ENCODE measurements around the gene HIRA.

The HIRA gene

GRCh38 chr22:19354201-19354600, 77.3 kb downstream of the HIRA start:
- Histone ChIP-seq H3K27me3 (ENCODE audit: insufficient read depth, low read length) (no peaks in the 10 kb centered on the region), H3K36me3 (ENCODE audit: insufficient read depth, low read depth, low read length) (peaks cover 100% of the 10 kb centered on the region)

DNA sequence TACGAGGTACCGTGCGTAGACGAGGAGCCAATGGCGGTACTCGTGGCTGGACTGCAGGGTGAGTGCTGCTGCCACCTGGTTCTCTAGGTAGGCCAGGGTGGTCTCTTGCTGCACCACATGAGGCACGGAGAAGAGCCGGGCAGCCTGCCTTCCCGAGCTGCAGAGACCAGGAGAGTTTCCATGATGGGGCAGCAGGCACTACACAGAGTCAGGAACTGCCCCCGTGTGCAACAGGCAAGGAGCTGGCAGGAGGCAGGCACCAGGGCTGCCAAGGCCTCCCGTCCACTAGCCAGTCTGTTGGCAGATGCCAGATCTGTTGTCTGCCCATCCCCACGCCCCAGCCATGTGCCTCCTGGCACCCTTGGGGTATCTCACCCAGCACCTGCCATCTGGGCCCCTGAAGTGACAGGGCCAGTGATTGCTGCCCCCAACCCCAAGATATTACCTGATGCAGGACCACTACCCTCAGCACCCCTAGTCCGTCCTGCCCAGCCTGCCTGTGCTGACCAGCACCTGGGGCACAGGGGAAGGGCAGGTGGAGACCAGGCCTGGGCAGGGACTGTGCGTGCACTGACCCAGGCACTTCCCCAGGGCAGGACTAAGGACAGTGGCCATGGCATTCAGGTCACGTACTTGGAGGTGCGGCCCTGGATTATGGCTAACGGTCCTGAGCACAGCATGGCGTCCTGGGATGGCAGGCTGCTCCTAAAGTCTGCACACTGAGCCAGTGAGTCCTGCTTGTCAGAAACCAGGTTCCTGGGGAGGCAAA, 78.0 kb downstream of the HIRA start:
- Histone ChIP-seq H3K4me3 (ENCODE audit: low read length) (no peak overlapping the region), H3K27ac (ENCODE audit: low read length) (no peak overlapping the region), H3K27me3 (ENCODE audit: insufficient read depth, low read length) (no peaks in the 10 kb centered on the region), H3K9me3 (ENCODE audit: insufficient read depth, low read depth, low read length) (no peaks in the 10 kb centered on the region), H3K9ac (ENCODE audit: low read depth, low read length) (no peak overlapping the region), H3K36me3 (ENCODE audit: insufficient read depth, low read depth, low read length) (peaks cover 96% of the 10 kb centered on the region), H3K4me1 (ENCODE audit: insufficient read depth, low read length) (no peaks in the 10 kb centered on the region)

More at GRCh38 chr22:19354201-19354600, 77.3 kb downstream of the HIRA start:
- Histone ChIP-seq H3K4me1 (ENCODE audit: insufficient read depth, low read length) (no peaks in the 10 kb centered on the region), H3K27ac (ENCODE audit: low read length) (no peak overlapping the region), H3K9me3 (ENCODE audit: insufficient read depth, low read depth, low read length) (no peaks in the 10 kb centered on the region), H3K9ac (ENCODE audit: low read depth, low read length) (no peak overlapping the region), H3K4me3 (ENCODE audit: low read length) (no peak overlapping the region)

- no peak overlapping the region for H3K4me3 ChIP-seq (ENCODE audit: low read length)
- no peak overlapping the region for H3K9ac ChIP-seq (ENCODE audit: low read depth, low read length)
- H3K9me3 ChIP-seq (ENCODE audit: insufficient read depth, low read depth, low read length): no peaks in the 10 kb centered on the region
- no peaks in the 10 kb centered on the region for H3K27me3 ChIP-seq (ENCODE audit: insufficient read depth, low read length)
- no peak overlapping the region for H3K27ac ChIP-seq (ENCODE audit: low read length)
- peaks cover 93% of the 10 kb centered on the region for H3K36me3 ChIP-seq (ENCODE audit: insufficient read depth, low read depth, low read length)
- H3K4me1 ChIP-seq (ENCODE audit: insufficient read depth, low read length): no peaks in the 10 kb centered on the region
Observed at GRCh38 chr22:19352766-19353165, 78.8 kb downstream of the HIRA start.

GRCh38 chr22:19352217-19352616, 79.3 kb downstream of the HIRA start:
- Histone ChIP-seq H3K9me3 (ENCODE audit: insufficient read depth, low read depth, low read length) (no peaks in the 10 kb centered on the region), H3K36me3 (ENCODE audit: insufficient read depth, low read depth, low read length) (peaks cover 93% of the 10 kb centered on the region), H3K27ac (ENCODE audit: low read length) (no peak overlapping the region), H3K4me3 (ENCODE audit: low read length) (no peak overlapping the region), H3K9ac (ENCODE audit: low read depth, low read length) (no peak overlapping the region), H3K4me1 (ENCODE audit: insufficient read depth, low read length) (no peaks in the 10 kb centered on the region), H3K27me3 (ENCODE audit: insufficient read depth, low read length) (no peaks in the 10 kb centered on the region)

- H3K4me3 ChIP-seq (ENCODE audit: low read length): no peak overlapping the region
- no peak overlapping the region for H3K9ac ChIP-seq (ENCODE audit: low read depth, low read length)
- H3K9me3 ChIP-seq (ENCODE audit: insufficient read depth, low read depth, low read length): no peaks in the 10 kb centered on the region
- H3K27me3 ChIP-seq (ENCODE audit: insufficient read depth, low read length): no peaks in the 10 kb centered on the region
- no peak overlapping the region for H3K27ac ChIP-seq (ENCODE audit: low read length)
- H3K36me3 ChIP-seq (ENCODE audit: insufficient read depth, low read depth, low read length): peaks cover 93% of the 10 kb centered on the region
- H3K4me1 ChIP-seq (ENCODE audit: insufficient read depth, low read length): no peaks in the 10 kb centered on the region
Observed at GRCh38 chr22:19351604-19352003, 79.9 kb downstream of the HIRA start.

DNA sequence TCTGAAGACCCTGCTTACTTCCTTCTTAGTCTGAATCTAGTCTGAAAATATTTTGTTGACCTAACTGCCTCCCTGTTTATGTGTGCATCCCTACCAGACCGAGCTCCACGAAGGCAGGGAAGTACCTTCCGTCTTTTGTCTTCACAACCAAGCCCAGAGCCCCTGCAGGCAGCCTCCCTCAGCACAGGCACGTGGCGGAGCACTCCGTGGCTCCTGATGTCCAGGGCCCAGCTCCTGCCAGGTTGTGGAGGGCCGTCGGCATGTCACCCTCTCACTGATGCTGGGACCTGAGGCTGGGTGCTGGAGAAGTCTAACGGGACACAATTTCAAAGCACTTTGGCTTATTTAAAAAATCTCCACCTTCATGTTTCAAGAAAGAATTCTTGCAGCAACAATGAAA, 80.6 kb downstream of the HIRA start:
- no peak overlapping the region for H3K27ac ChIP-seq (ENCODE audit: low read length)
- H3K4me3 ChIP-seq (ENCODE audit: low read length): no peak overlapping the region
- H3K9ac ChIP-seq (ENCODE audit: low read depth, low read length): no peak overlapping the region
- peaks cover 93% of the 10 kb centered on the region for H3K36me3 ChIP-seq (ENCODE audit: insufficient read depth, low read depth, low read length)
- H3K9me3 ChIP-seq (ENCODE audit: insufficient read depth, low read depth, low read length): peaks cover 1% of the 10 kb centered on the region; the same call in 1 of the 2 replicates
- no peaks in the 10 kb centered on the region for H3K4me1 ChIP-seq (ENCODE audit: insufficient read depth, low read length)
- no peaks in the 10 kb centered on the region for H3K27me3 ChIP-seq (ENCODE audit: insufficient read depth, low read length)

DNA sequence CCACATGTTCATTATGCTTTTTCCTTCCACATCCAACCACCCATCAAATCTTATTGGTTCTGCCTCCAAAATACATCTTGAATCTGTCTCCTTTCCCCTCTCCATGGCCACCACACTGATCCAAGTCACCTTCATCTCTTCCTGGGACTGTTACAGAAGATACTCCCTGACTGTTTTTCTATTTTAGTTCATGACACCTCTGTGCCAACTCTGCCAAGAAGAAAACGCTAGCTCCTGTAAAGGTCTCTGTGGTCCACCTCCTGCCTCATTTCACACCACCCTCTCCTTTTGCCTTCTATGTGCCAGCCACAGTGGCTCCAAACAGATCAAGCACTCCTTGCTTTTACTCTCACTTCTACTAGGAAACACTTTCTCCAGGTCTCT, 81.1 kb downstream of the HIRA start:
- Histone ChIP-seq H3K36me3 (ENCODE audit: insufficient read depth, low read depth, low read length) (peaks cover 93% of the 10 kb centered on the region), H3K27me3 (ENCODE audit: insufficient read depth, low read length) (no peaks in the 10 kb centered on the region)

DNA sequence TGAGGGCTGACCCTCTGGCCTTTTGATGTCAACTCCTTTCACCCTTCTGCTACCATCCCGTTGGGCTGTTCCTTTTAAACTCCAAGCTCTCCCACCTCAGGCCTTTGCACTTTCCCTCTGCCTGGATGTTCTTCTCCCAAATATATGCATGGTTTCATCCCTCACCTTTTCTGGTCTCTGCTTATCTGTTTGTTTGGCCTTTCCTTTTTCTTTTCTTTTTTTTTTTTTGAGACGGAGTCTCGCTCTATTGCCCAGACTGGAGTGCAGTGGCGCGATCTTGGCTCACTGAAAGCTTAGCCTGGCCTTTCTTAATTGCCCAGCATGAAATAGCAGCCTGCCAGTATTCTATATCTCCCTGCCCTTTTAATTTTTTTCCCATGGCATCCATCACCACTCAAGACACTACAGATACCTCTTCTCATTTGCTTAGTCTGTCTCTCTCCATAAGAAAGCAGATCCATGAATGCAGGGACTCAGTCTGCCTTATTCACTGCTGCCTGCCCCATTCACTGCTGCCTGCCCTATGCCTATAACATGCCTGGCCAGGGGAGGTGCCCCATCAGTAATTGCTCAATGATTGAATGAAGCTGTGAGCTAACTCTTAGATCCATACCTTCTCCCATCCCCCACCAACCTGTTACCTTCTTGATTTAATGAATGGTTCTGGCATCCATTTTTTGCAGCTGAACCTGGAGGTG, 81.6 kb downstream of the HIRA start:
- Histone ChIP-seq H3K27me3 (ENCODE audit: insufficient read depth, low read length) (no peaks in the 10 kb centered on the region), H3K9ac (ENCODE audit: low read depth, low read length) (no peak overlapping the region), H3K27ac (ENCODE audit: low read length) (no peak overlapping the region), H3K9me3 (ENCODE audit: insufficient read depth, low read depth, low read length) (peaks cover 11% of the 10 kb centered on the region; the same call in 1 of the 2 replicates), H3K4me3 (ENCODE audit: low read length) (no peak overlapping the region), H3K36me3 (ENCODE audit: insufficient read depth, low read depth, low read length) (peaks cover 93% of the 10 kb centered on the region), H3K4me1 (ENCODE audit: insufficient read depth, low read length) (no peaks in the 10 kb centered on the region)

More for the DNA sequence above, 81.1 kb downstream of the HIRA start:
- no peak overlapping the region for H3K9ac ChIP-seq (ENCODE audit: low read depth, low read length)
- H3K4me1 ChIP-seq (ENCODE audit: insufficient read depth, low read length): no peaks in the 10 kb centered on the region
- H3K4me3 ChIP-seq (ENCODE audit: low read length): no peak overlapping the region
- no peak overlapping the region for H3K27ac ChIP-seq (ENCODE audit: low read length)
- peaks cover 6% of the 10 kb centered on the region; the same call in 1 of the 2 replicates for H3K9me3 ChIP-seq (ENCODE audit: insufficient read depth, low read depth, low read length)

DNA sequence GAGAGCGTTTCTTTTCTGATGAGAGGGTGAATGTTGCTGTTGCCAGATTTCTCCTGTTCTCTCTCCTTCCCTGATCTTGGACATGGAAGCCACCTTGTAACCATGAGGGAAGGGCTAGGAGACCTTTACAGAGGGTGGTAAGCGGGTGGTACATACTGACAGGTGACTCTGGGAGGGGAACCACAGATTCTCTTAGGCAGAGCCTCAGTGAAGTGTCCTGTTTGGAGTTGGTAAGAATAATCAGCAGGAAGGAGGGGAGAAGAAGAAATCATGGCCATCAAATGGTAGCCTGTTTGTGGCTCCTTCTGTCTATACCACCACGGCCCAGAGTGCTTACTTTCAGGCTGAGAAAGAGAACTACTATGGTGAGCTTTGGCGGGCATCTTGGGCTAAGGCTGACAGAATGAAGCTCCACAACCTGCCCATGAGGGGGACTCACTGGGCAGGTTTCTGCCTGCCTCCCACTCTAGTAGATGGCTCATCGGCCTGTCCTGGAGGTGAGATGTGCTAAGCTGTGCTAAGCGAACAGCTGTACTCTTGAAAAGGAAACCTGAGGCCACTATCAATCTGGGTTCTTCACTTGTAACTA, 84.8 kb downstream of the HIRA start:
- Histone ChIP-seq H3K4me3 (ENCODE audit: low read length) (no peak overlapping the region), H3K27me3 (ENCODE audit: insufficient read depth, low read length) (no peaks in the 10 kb centered on the region), H3K36me3 (ENCODE audit: insufficient read depth, low read depth, low read length) (peaks cover 85% of the 10 kb centered on the region), H3K9ac (ENCODE audit: low read depth, low read length) (no peak overlapping the region), H3K4me1 (ENCODE audit: insufficient read depth, low read length) (no peaks in the 10 kb centered on the region), H3K9me3 (ENCODE audit: insufficient read depth, low read depth, low read length) (peaks cover 11% of the 10 kb centered on the region; the same call in 1 of the 2 replicates), H3K27ac (ENCODE audit: low read length) (no peak overlapping the region)

DNA sequence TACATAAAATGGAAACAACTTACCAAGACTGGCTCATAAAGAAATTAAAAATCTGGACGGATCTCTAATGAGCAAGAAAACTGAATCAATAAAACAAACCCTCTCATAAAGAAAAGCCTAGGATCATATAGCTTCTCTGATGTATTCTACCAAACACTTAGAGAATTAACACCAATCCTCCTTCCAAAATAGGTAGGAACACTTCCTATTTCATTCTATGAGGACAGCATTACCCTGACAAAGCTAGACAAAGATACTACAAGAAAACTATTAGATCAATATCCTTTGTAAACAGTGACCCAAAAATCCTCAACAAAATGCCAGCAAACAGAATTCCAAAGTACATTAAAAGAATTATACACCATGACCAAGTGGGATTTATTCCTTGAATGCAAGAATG, 87.1 kb downstream of the HIRA start:
- H3K27ac ChIP-seq (ENCODE audit: low read length): no peak overlapping the region
- H3K4me1 ChIP-seq (ENCODE audit: insufficient read depth, low read length): no peaks in the 10 kb centered on the region
- peaks cover 70% of the 10 kb centered on the region for H3K36me3 ChIP-seq (ENCODE audit: insufficient read depth, low read depth, low read length)
- H3K4me3 ChIP-seq (ENCODE audit: low read length): no peak overlapping the region
- H3K27me3 ChIP-seq (ENCODE audit: insufficient read depth, low read length): no peaks in the 10 kb centered on the region
- peaks cover 11% of the 10 kb centered on the region; the same call in 1 of the 2 replicates for H3K9me3 ChIP-seq (ENCODE audit: insufficient read depth, low read depth, low read length)
- H3K9ac ChIP-seq (ENCODE audit: low read depth, low read length): no peak overlapping the region

- Histone ChIP-seq H3K36me3 (ENCODE audit: insufficient read depth, low read depth, low read length) (peaks cover 67% of the 10 kb centered on the region), H3K9me3 (ENCODE audit: insufficient read depth, low read depth, low read length) (peaks cover 11% of the 10 kb centered on the region; the same call in 1 of the 2 replicates), H3K4me1 (ENCODE audit: insufficient read depth, low read length) (no peaks in the 10 kb centered on the region)
Observed at GRCh38 chr22:19343470-19343869, 88.1 kb downstream of the HIRA start.

More at GRCh38 chr22:19343470-19343869, 88.1 kb downstream of the HIRA start:
- Histone ChIP-seq H3K27me3 (ENCODE audit: insufficient read depth, low read length) (no peaks in the 10 kb centered on the region), H3K9ac (ENCODE audit: low read depth, low read length) (no peak overlapping the region), H3K4me3 (ENCODE audit: low read length) (no peak overlapping the region), H3K27ac (ENCODE audit: low read length) (no peak overlapping the region)

Measured in iPS-20b (cell line).